Thyroid gland (tissue), 4 donors: ENCODE measurements around the gene BPNT1. TPM values are rescaled to one million over a fixed set of nuclear protein-coding genes. Genes with fewer than 3 reads are reported as not detected.

Source experiments
- DNase-seq, 2 donors: peaks; one replicate each; pipeline ENCODE4 v3.0.0-alpha.2; 2019
- H3K27ac ChIP-seq, 3 donors: fragments of 200-600 bp; sonication (generic); 1 replicate in 2 of 3; 2 replicates in 1 of 3; pipeline ENCODE4 v1.5.1; 2016 to 2019; ENCODE audit warnings: mild to moderate bottlenecking in 1 of 3, moderate library complexity in 1 of 3
- H3K27me3 ChIP-seq: fragments of 200-600 bp; sonication (generic); one replicate; pipeline ENCODE4 v1.5.1; 2019
- H3K36me3 ChIP-seq, 2 donors: fragments of 200-600 bp; sonication (generic); one replicate each; pipeline ENCODE4 v1.5.1; 2016 to 2019
- H3K4me1 ChIP-seq, 2 donors: fragments of 200-600 bp; sonication (generic); one replicate each; pipeline ENCODE4 v1.5.1; 2017 to 2019
- H3K4me3 ChIP-seq, 3 donors: fragments of 200-600 bp; sonication (generic); replicated peaks in 1 of 3; 1 replicate in 2 of 3; 2 replicates in 1 of 3; pipeline ENCODE4 v1.5.1; 2016; ENCODE audit warnings: mild to moderate bottlenecking in 1 of 3
- H3K9me3 ChIP-seq: fragments of 200-600 bp; sonication (generic); one replicate; pipeline ENCODE4 v1.5.1; 2017
- CTCF ChIP-seq, 6 experiments: fragments of 200-600 bp in 3 of 6; fragments of 450-650 bp in 3 of 6; sonication (generic) in 3 of 6; IDR thresholded peaks; one replicate each; pipeline ENCODE4 v1.5.1; 2016 to 2019; ENCODE audit warnings: antibody characterized with exemption in 6 of 6, mild to moderate bottlenecking in 2 of 6, inconsistent platforms in 1 of 6, moderate library complexity in 1 of 6
- POLR2A ChIP-seq, 2 donors: fragments of 450-650 bp; IDR thresholded peaks; one replicate each; pipeline ENCODE4 v1.6.1; 2017; ENCODE audit warnings: antibody characterized with exemption in 2 of 2, mild to moderate bottlenecking in 2 of 2, moderate library complexity in 1 of 2
- WGBS, 2 donors: methylation state at CpG; one replicate each; pipeline ENCODE4 v1.1.5; 2017; 5-methylcytosine and 5-hydroxymethylcytosine counted together
- intact Hi-C: fragments of 100-400 bp; cut with DNase I; formaldehyde crosslinking; loops from one replicate; pipeline ENCODE4 v1.15.1; 2023
- total RNA-seq, 4 donors: library from RNA; depleted of rRNA; stranded (reverse); fragments of >200 nt; gene quantifications; one replicate each; pipeline ENCODE4 v1.2.3, GENCODE V29; 2016

The BPNT1 gene
- total RNA-seq, 4 donors from 2014 or later = 24.8 to 29.3 (median 25.1) TPM

GRCh38 chr1:220076861-220077762, 12.5 kb downstream of the BPNT1 start:
- 93% methylated on average over 4 of the region's 4 CpGs for WGBS, 2 donors
- intact Hi-C loops = no loop called here
- H3K9me3 ChIP-seq = no peaks in the 10 kb centered on the region
- no peak for DNase-seq
- peaks cover 4 to 10% of the 10 kb centered on the region in 2 donors for H3K36me3 ChIP-seq
- H3K4me3 ChIP-seq = no peak overlapping the region
- H3K27me3 ChIP-seq = no peaks in the 10 kb centered on the region
- TF ChIP-seq CTCF (IDR thresholded peaks at IDR 0.05) (no peak), POLR2A (IDR thresholded peaks at IDR 0.05) (no peak)
- no peaks in the 10 kb centered on the region for H3K4me1 ChIP-seq
- H3K27ac ChIP-seq = no peak overlapping the region

- Histone ChIP-seq H3K4me1 (no peaks in the 10 kb centered on the region), H3K27ac (no peak overlapping the region), H3K4me3 (no peak overlapping the region), H3K36me3 (peaks cover 9 to 10% of the 10 kb centered on the region in 2 donors), H3K27me3 (no peaks in the 10 kb centered on the region), H3K9me3 (no peaks in the 10 kb centered on the region)
- DNase-seq = no peak
- WGBS, 2 donors = 99% methylated on average over 3 of the region's 3 CpGs
- TF ChIP-seq POLR2A (IDR thresholded peaks at IDR 0.05) (no peak), CTCF (IDR thresholded peaks at IDR 0.05) (no peak)
- intact Hi-C loops = no loop called here
Measured at GRCh38 chr1:220067269-220068204, 22.1 kb downstream of the BPNT1 start.

- no peaks in the 10 kb centered on the region for H3K9me3 ChIP-seq
- peaks cover 15 to 21% of the 10 kb centered on the region in 2 donors for H3K36me3 ChIP-seq
- 95 to 99% methylated on average over 6 of the region's 6 CpGs for WGBS, 2 donors
- intact Hi-C loops = no loop called here
- DNase-seq = no peak
- no peak overlapping the region for H3K4me3 ChIP-seq
- H3K27ac ChIP-seq = no peak overlapping the region
- no peak for TF ChIP-seq POLR2A (IDR thresholded peaks at IDR 0.05)
- TF ChIP-seq CTCF (IDR thresholded peaks at IDR 0.05) = no peak
- no peaks in the 10 kb centered on the region for H3K4me1 ChIP-seq
- H3K27me3 ChIP-seq = no peaks in the 10 kb centered on the region
Measured at GRCh38 chr1:220062629-220063028, 27.0 kb downstream of the BPNT1 start.

GRCh38 chr1:220060876-220061275, 28.7 kb downstream of the BPNT1 start:
- WGBS, 2 donors = 93 to 94% methylated on average over 3 of the region's 3 CpGs
- H3K27ac ChIP-seq = no peak overlapping the region
- H3K4me1 ChIP-seq = no peaks in the 10 kb centered on the region
- intact Hi-C loops = no loop called here
- no peak overlapping the region for H3K4me3 ChIP-seq
- no peak for DNase-seq
- TF ChIP-seq POLR2A (IDR thresholded peaks at IDR 0.05) (no peak), CTCF (IDR thresholded peaks at IDR 0.05) (no peak)
- H3K9me3 ChIP-seq = no peaks in the 10 kb centered on the region
- H3K27me3 ChIP-seq = no peaks in the 10 kb centered on the region
- H3K36me3 ChIP-seq = peaks cover 15 to 19% of the 10 kb centered on the region in 2 donors
